ENCODE results near the gene GBE1. TPM values are rescaled to one million over a fixed set of nuclear protein-coding genes. Genes with fewer than 3 reads are reported as not detected.

The GBE1 gene
- total RNA-seq, 1 donor from 2014 or later, result 11.3 TPM

GRCh38 chr3:81465510-81466200 is 295.8 kb downstream of the GBE1 start:
- Mint-ChIP-seq H3K27ac (ENCODE audit: unreplicated experiment) (no peak overlapping the region), H3K4me3 (ENCODE audit: unreplicated experiment) (no peak overlapping the region), H3K4me1 (ENCODE audit: low read depth, unreplicated experiment) (no peaks in the 10 kb centered on the region), H3K36me3 (ENCODE audit: unreplicated experiment) (no peaks in the 10 kb centered on the region), H3K9me3 (ENCODE audit: unreplicated experiment) (no peaks in the 10 kb centered on the region), H3K27me3 (ENCODE audit: unreplicated experiment) (no peaks in the 10 kb centered on the region)
- TF ChIP-seq CTCF (IDR thresholded peaks at IDR 0.05; ENCODE audit: partially characterized antibody, unreplicated experiment), result no peak
- DNase-seq, result no peak

- peaks cover 2% of the 10 kb centered on the region for H3K4me1 Mint-ChIP-seq (ENCODE audit: low read depth, unreplicated experiment)
- no peaks in the 10 kb centered on the region for H3K36me3 Mint-ChIP-seq (ENCODE audit: unreplicated experiment)
- no peak for DNase-seq
- TF ChIP-seq CTCF (IDR thresholded peaks at IDR 0.05; ENCODE audit: partially characterized antibody, unreplicated experiment), result no peak
- no peaks in the 10 kb centered on the region for H3K27me3 Mint-ChIP-seq (ENCODE audit: unreplicated experiment)
- H3K27ac Mint-ChIP-seq (ENCODE audit: unreplicated experiment), result no peak overlapping the region
- no peak overlapping the region for H3K4me3 Mint-ChIP-seq (ENCODE audit: unreplicated experiment)
- no peaks in the 10 kb centered on the region for H3K9me3 Mint-ChIP-seq (ENCODE audit: unreplicated experiment)
These were observed 297.7 kb downstream of the GBE1 start for GRCh38 chr3:81463781-81464180.

GRCh38 chr3:81462921-81463320 is 298.5 kb downstream of the GBE1 start:
- Mint-ChIP-seq H3K36me3 (ENCODE audit: unreplicated experiment) (no peaks in the 10 kb centered on the region), H3K4me3 (ENCODE audit: unreplicated experiment) (no peak overlapping the region), H3K4me1 (ENCODE audit: low read depth, unreplicated experiment) (peaks cover 2% of the 10 kb centered on the region), H3K9me3 (ENCODE audit: unreplicated experiment) (no peaks in the 10 kb centered on the region), H3K27me3 (ENCODE audit: unreplicated experiment) (no peaks in the 10 kb centered on the region), H3K27ac (ENCODE audit: unreplicated experiment) (no peak overlapping the region)
- DNase-seq, result no peak
- no peak for TF ChIP-seq CTCF (IDR thresholded peaks at IDR 0.05; ENCODE audit: partially characterized antibody, unreplicated experiment)

- Mint-ChIP-seq H3K4me3 (ENCODE audit: unreplicated experiment) (no peak overlapping the region), H3K27me3 (ENCODE audit: unreplicated experiment) (no peaks in the 10 kb centered on the region)
These were observed 301.7 kb downstream of the GBE1 start for GRCh38 chr3:81459733-81460132.

More at GRCh38 chr3:81459733-81460132, 301.7 kb downstream of the GBE1 start:
- Mint-ChIP-seq H3K36me3 (ENCODE audit: unreplicated experiment) (no peaks in the 10 kb centered on the region), H3K4me1 (ENCODE audit: low read depth, unreplicated experiment) (peaks cover 2% of the 10 kb centered on the region), H3K27ac (ENCODE audit: unreplicated experiment) (no peak overlapping the region), H3K9me3 (ENCODE audit: unreplicated experiment) (no peaks in the 10 kb centered on the region)
- no peak for TF ChIP-seq CTCF (IDR thresholded peaks at IDR 0.05; ENCODE audit: partially characterized antibody, unreplicated experiment)
- no peak for DNase-seq
